PC-3 (cell line): ENCODE data around the gene GMEB2. TPM values are rescaled to one million over a fixed set of nuclear protein-coding genes. Genes with fewer than 3 reads are reported as not detected.

Experiments
- ATAC-seq: fragments of 200-7000 bp; cut with Tn5 transposase; 2 replicates; pipeline ENCODE4 v1.9.1; 2020; ENCODE audit warnings: mild to moderate bottlenecking, moderate library complexity
- BruUV-seq: library from RNA; stranded (reverse); fragments of 400-500 nt; replicated peaks from 2 replicates; lab custom pipeline; 2021; lab: Mats Ljungman, UMichigan
- CTCF ChIA-PET: fragments of 300-600 bp; sonication (Branson Sonifier 250); formaldehyde crosslinking; loops from one replicate; lab custom pipeline; 2022; ENCODE audit warnings: antibody characterized with exemption; lab: Charles Lee
- POLR2A ChIA-PET: fragments of 300-600 bp; sonication (Branson Sonifier 250); formaldehyde crosslinking; loops from one replicate; lab custom pipeline; 2022; ENCODE audit warnings: antibody characterized with exemption; ENCODE audit not compliant: unreplicated experiment; lab: Charles Lee
- DNase-seq: peaks from one replicate; pipeline ENCODE4 v3.0.0-alpha.2; 2015
- H2AFZ ChIP-seq: fragments of 300-600 bp; sonication (generic); 2 replicates; pipeline ENCODE4 v1.6.0; 2016; ENCODE audit warnings: antibody characterized with exemption, low read length
- H3F3A ChIP-seq: fragments of 300-600 bp; sonication (generic); one replicate; pipeline ENCODE4 v1.6.0; 2017; ENCODE audit warnings: antibody characterized with exemption, low read length, control low read depth, mild to moderate bottlenecking; ENCODE audit not compliant: unreplicated experiment
- H3K27ac ChIP-seq: fragments of 300-600 bp; sonication (generic); 2 replicates; pipeline ENCODE4 v1.5.1; 2016; ENCODE audit warnings: mild to moderate bottlenecking, low read length
- H3K27me3 ChIP-seq: fragments of 300-600 bp; sonication (generic); 2 replicates; pipeline ENCODE4 v1.6.1; 2016; ENCODE audit warnings: low read length, mixed read lengths
- H3K36me3 ChIP-seq: fragments of 300-600 bp; sonication (generic); 2 replicates; pipeline ENCODE4 v1.6.1; 2016; ENCODE audit warnings: low read depth, mixed run types, low read length, mixed read lengths
- H3K4me1 ChIP-seq: fragments of 300-600 bp; sonication (generic); 2 replicates; pipeline ENCODE4 v1.5.1; 2016; ENCODE audit warnings: low read length; ENCODE audit not compliant: insufficient read depth
- H3K4me2 ChIP-seq: fragments of 300-600 bp; sonication (generic); 2 replicates; pipeline ENCODE4 v1.6.0; 2016; ENCODE audit warnings: low read length
- H3K4me3 ChIP-seq: fragments of 300-600 bp; sonication (generic); 2 replicates; pipeline ENCODE4 v1.5.1; 2016; ENCODE audit warnings: mild to moderate bottlenecking, low read length, mixed read lengths
- H3K79me2 ChIP-seq: fragments of 300-600 bp; sonication (generic); 2 replicates; pipeline ENCODE4 v1.6.1; 2017; ENCODE audit warnings: low read length, mixed read lengths
- H3K9ac ChIP-seq: fragments of 300-600 bp; sonication (generic); 2 replicates; pipeline ENCODE4 v1.6.0; 2016; ENCODE audit warnings: mild to moderate bottlenecking, low read length
- H3K9me2 ChIP-seq: fragments of 300-600 bp; sonication (generic); replicated peaks from 2 replicates; pipeline ENCODE4 v1.6.1; 2016; ENCODE audit warnings: mixed run types, low read length, mixed read lengths
- H3K9me3 ChIP-seq: fragments of 300-600 bp; sonication (generic); 2 replicates; pipeline ENCODE4 v1.6.1; 2016; ENCODE audit warnings: low read length, mixed read lengths
- H4K20me1 ChIP-seq: fragments of 300-600 bp; sonication (generic); 2 replicates; pipeline ENCODE4 v1.6.1; 2016; ENCODE audit warnings: low read length, mixed read lengths
- EZH2 ChIP-seq: fragments of 300-600 bp; sonication (generic); IDR thresholded peaks from one replicate; pipeline ENCODE4 v1.6.1; 2017; ENCODE audit warnings: antibody characterized with exemption, mild to moderate bottlenecking, low read length; ENCODE audit not compliant: unreplicated experiment
- EZH2phosphoT487 ChIP-seq: fragments of 300-600 bp; sonication (generic); IDR thresholded peaks from 2 replicates; pipeline ENCODE4 v1.6.1; 2018; ENCODE audit warnings: mild to moderate bottlenecking, antibody characterized with exemption, low read length, borderline replicate concordance
- intact Hi-C: fragments of 100-400 bp; cut with micrococcal nuclease; formaldehyde crosslinking; loops from 2 replicates; pipeline ENCODE4 v1.9.0; 2023
- total RNA-seq: library from RNA; depleted of rRNA; stranded (reverse); fragments of >200 nt; gene quantifications from 2 replicates; pipeline ENCODE4 v1.2.3, GENCODE V29; 2014
- TF ChIP-seq, protein P1 (sequence below): fragments of 300-600 bp; sonication (generic); conservative IDR thresholded peaks from 2 replicates; pipeline ENCODE4 v1.5.1; 2017; ENCODE audit warnings: antibody characterized with exemption, low read depth, mild to moderate bottlenecking, low read length

The GMEB2 gene
- total RNA-seq, 1 experiment from 2014 or later = 13.7 TPM

DNA sequence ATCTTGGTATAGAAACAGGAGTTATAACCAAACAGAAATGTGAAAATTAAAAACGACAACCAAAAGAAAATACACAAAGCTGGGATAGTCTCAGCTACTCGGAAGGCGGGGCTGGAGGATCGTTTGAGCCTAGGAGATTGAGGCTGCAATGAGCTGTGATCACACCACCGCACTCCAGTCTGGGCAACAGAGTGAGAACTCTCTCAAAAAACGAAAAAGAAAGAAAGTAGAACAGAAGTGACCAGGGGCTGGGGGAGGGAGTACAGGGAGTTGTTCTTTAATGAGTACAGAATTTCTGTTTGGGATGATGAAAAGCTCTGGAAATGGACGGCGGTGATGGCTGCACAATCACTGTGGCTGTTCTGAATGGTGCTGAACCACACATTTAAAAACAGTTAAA, 5.9 kb downstream of the GMEB2 start:
- intact Hi-C loops = no loop called here
- H3K9ac ChIP-seq = no peak overlapping the region

DNA sequence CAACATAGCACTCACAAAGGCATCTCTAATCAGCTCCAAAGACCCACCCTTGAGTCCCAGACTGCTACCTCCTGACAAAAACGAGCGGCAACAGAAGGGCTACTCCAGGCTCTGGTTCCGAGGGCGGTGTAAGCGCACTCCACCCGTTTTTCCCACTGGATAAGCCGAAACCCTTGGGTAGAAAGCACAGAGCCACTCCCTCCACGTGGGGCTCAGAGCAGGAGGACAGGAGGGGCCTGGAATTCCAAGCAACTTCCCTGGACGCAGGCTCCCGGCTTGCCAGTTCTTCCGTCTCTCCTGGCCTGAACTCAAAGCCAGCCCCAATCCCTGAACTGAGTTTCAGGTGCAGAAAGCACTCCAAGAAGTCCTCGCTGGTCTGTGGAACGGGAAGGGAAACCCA, 7.4 kb downstream of the GMEB2 start:
- no TSS peak for BruUV-seq
- no peak overlapping the region for H3K27ac ChIP-seq
- no peak overlapping the region for H2AFZ ChIP-seq
- H4K20me1 ChIP-seq = no peaks in the 10 kb centered on the region
- no peak overlapping the region for H3K9ac ChIP-seq
- H3F3A ChIP-seq = no peaks in the 10 kb centered on the region
- intact Hi-C loops = no loop called here
- CTCF ChIA-PET = no interaction called here
- DNase-seq (no peak), ATAC-seq (no peak)
- no peak overlapping the region for H3K4me3 ChIP-seq
- H3K36me3 ChIP-seq = peaks cover 8% of the 10 kb centered on the region
- H3K79me2 ChIP-seq = peaks cover 38% of the 10 kb centered on the region
- no peaks in the 10 kb centered on the region for H3K27me3 ChIP-seq
- POLR2A ChIA-PET = no interaction called here
- no peaks in the 10 kb centered on the region for H3K4me1 ChIP-seq
- H3K4me2 ChIP-seq = no peak overlapping the region
- H3K9me2 ChIP-seq = no peaks in the 10 kb centered on the region
- no peaks in the 10 kb centered on the region for H3K9me3 ChIP-seq
- TF ChIP-seq EZH2 = no peak
- TF ChIP-seq, protein P1, sequence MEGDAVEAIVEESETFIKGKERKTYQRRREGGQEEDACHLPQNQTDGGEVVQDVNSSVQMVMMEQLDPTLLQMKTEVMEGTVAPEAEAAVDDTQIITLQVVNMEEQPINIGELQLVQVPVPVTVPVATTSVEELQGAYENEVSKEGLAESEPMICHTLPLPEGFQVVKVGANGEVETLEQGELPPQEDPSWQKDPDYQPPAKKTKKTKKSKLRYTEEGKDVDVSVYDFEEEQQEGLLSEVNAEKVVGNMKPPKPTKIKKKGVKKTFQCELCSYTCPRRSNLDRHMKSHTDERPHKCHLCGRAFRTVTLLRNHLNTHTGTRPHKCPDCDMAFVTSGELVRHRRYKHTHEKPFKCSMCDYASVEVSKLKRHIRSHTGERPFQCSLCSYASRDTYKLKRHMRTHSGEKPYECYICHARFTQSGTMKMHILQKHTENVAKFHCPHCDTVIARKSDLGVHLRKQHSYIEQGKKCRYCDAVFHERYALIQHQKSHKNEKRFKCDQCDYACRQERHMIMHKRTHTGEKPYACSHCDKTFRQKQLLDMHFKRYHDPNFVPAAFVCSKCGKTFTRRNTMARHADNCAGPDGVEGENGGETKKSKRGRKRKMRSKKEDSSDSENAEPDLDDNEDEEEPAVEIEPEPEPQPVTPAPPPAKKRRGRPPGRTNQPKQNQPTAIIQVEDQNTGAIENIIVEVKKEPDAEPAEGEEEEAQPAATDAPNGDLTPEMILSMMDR = no peak
- no peak for TF ChIP-seq EZH2phosphoT487

More for the DNA sequence above, 5.9 kb downstream of the GMEB2 start:
- Histone ChIP-seq H3K79me2 (peaks cover 52% of the 10 kb centered on the region), H3F3A (no peaks in the 10 kb centered on the region), H3K9me2 (no peaks in the 10 kb centered on the region), H3K4me3 (no peak overlapping the region), H4K20me1 (no peaks in the 10 kb centered on the region), H3K4me2 (no peak overlapping the region), H3K36me3 (no peaks in the 10 kb centered on the region; the same call in 1 of the 2 replicates), H3K4me1 (peaks cover 7% of the 10 kb centered on the region; the same call in 1 of the 2 replicates), H3K27me3 (no peaks in the 10 kb centered on the region), H3K9me3 (no peaks in the 10 kb centered on the region), H2AFZ (no peak overlapping the region), H3K27ac (no peak overlapping the region)
- no peak for DNase-seq
- no peak for ATAC-seq
- BruUV-seq = no TSS peak
- TF ChIP-seq EZH2 = no peak
- CTCF ChIA-PET = no interaction called here
- POLR2A ChIA-PET = interaction anchor here (0.9 kb wide), 1 partner anchor 47 kb away, joined by 9 read pairs; the partner anchor contains the start of gene HELZ2

DNA sequence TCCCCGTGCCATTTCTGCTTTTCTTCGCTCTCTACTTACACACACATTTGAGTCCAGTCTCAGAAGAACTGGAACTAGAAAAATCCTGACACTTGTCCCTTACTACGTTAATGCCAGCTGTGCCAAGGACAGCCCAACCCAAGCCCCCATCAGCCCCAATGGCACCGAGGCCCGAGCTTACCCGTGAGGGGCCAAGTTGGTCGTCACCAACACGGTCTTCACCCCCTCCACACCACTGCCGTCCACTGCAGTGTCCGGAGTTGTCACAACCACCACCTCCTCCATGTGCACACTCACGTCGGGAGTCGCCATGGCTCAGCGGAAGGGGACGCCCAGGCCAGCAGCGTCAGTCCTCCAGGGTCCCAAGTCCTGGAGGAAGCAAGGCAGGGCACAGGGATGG, 7.8 kb downstream of the GMEB2 start:
- ATAC-seq (no peak), DNase-seq (no peak)
- no peak overlapping the region for H3K9ac ChIP-seq
- ChIA-PET CTCF (no interaction called here), POLR2A (no interaction called here)
- TF ChIP-seq EZH2 = no peak
- TF ChIP-seq, protein P1 = no peak
- H4K20me1 ChIP-seq = no peaks in the 10 kb centered on the region
- H3K27ac ChIP-seq = no peak overlapping the region
- H3K9me3 ChIP-seq = no peaks in the 10 kb centered on the region
- H3K4me2 ChIP-seq = no peak overlapping the region
- no peaks in the 10 kb centered on the region for H3K27me3 ChIP-seq
- no peaks in the 10 kb centered on the region for H3F3A ChIP-seq
- no peak overlapping the region for H2AFZ ChIP-seq
- BruUV-seq = no TSS peak
- peaks cover 35% of the 10 kb centered on the region for H3K79me2 ChIP-seq
- no peak overlapping the region for H3K4me3 ChIP-seq
- no peaks in the 10 kb centered on the region for H3K4me1 ChIP-seq
- intact Hi-C loops = no loop called here
- H3K36me3 ChIP-seq = peaks cover 8% of the 10 kb centered on the region
- no peaks in the 10 kb centered on the region for H3K9me2 ChIP-seq
